ENCODE results near the gene ARSB. TPM values are rescaled to one million over a fixed set of nuclear protein-coding genes. Genes with fewer than 3 reads are reported as not detected.

The ARSB gene
- total and polyA plus RNA-seq, 2 donors (not counting 1 experiment from before 2014, with no cell fraction given): 4.6 to 9.8 TPM

DNA sequence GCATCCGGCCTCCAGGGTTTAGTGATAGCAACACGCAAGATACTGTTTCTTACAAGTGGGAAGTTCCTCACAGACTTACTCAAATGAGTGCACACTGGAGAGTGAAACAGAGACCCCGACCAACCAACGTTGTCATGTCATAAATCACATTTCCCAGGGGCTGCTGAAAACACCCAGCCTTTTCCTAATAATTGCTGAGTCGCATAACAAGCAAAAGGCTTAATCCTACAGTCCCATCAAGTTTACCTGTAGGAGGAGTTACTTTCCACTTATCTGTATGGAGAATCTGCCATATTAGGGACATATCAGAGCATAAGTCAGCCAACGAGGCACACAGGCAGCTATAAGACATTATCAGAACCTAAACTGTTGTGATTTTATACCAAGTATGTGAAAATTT, 180.1 kb downstream of the ARSB start:
- ChIA-PET POLR2A (interaction anchor here (1.0 kb wide), 1 partner anchor 12 kb away, joined by 6 read pairs; no protein-coding TSS in a partner anchor), CTCF (interaction anchor here (0.6 kb wide), 1 partner anchor 77 kb away, joined by 6 read pairs; no protein-coding TSS in a partner anchor)
- Histone ChIP-seq H2AFZ (ENCODE audit: insufficient read depth, low read depth, low read length, poor library complexity, severe bottlenecking) (no peak overlapping the region), H3K36me3 (replicated peaks in 1 of 2; ENCODE audit: control extremely low read depth in 1 of 2, control insufficient read depth in 1 of 2, extremely low read depth in 1 of 2, insufficient read depth in 2 of 2, low read length in 1 of 2) (no peaks in the 10 kb centered on the region), H3K27ac (ENCODE audit: low read length in 2 of 2) (no peak overlapping the region), H3K9ac (ENCODE audit: low read length) (no peak overlapping the region), H3K9me3 (ENCODE audit: control extremely low read depth in 1 of 3, control insufficient read depth in 2 of 3, insufficient read depth in 1 of 3, low read length in 2 of 3) (peaks cover 2 to 8% (median 4%) of the 10 kb centered on the region in 3 donors), H3K4me3 (ENCODE audit: control extremely low read depth in 1 of 5, extremely low read depth in 1 of 5, insufficient read depth in 1 of 5, low read depth in 2 of 5, low read length in 4 of 5) (no peak overlapping the region), H3K4me2 (replicated peaks; ENCODE audit: low read depth, low read length, poor library complexity, severe bottlenecking) (no peak overlapping the region), H4K20me1 (ENCODE audit: control insufficient read depth, insufficient read depth, low read length, poor library complexity, severe bottlenecking) (no peaks in the 10 kb centered on the region), H3K27me3 (replicated peaks in 1 of 4; ENCODE audit: control extremely low read depth in 1 of 4, control insufficient read depth in 3 of 4, insufficient read depth in 4 of 4, low read length in 3 of 4) (no peaks in the 10 kb centered on the region), H3K79me2 (ENCODE audit: control insufficient read depth, insufficient read depth, low read length) (no peaks in the 10 kb centered on the region), H3K4me1 (ENCODE audit: control insufficient read depth in 2 of 2, insufficient read depth in 2 of 2, low read length in 2 of 2) (no peaks in the 10 kb centered on the region)
- no peak overlapping the region for H3K27ac Mint-ChIP-seq
- intact Hi-C loops (cut with micrococcal nuclease): no loop called here
- DNase-seq (no peak), ATAC-seq (ENCODE audit: low read depth) (no peak)
- TF ChIP-seq EZH2 (IDR thresholded peaks at IDR 0.05; ENCODE audit: borderline replicate concordance, insufficient read depth, low read depth, low read length, poor library complexity, severe bottlenecking): no peak
- TF ChIP-seq, protein P1, sequence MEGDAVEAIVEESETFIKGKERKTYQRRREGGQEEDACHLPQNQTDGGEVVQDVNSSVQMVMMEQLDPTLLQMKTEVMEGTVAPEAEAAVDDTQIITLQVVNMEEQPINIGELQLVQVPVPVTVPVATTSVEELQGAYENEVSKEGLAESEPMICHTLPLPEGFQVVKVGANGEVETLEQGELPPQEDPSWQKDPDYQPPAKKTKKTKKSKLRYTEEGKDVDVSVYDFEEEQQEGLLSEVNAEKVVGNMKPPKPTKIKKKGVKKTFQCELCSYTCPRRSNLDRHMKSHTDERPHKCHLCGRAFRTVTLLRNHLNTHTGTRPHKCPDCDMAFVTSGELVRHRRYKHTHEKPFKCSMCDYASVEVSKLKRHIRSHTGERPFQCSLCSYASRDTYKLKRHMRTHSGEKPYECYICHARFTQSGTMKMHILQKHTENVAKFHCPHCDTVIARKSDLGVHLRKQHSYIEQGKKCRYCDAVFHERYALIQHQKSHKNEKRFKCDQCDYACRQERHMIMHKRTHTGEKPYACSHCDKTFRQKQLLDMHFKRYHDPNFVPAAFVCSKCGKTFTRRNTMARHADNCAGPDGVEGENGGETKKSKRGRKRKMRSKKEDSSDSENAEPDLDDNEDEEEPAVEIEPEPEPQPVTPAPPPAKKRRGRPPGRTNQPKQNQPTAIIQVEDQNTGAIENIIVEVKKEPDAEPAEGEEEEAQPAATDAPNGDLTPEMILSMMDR (IDR thresholded peaks at IDR 0.05): no peak
- H3K27me3 Mint-ChIP-seq: no peaks in the 10 kb centered on the region
- peaks cover 6% of the 10 kb centered on the region for H3K9me3 Mint-ChIP-seq (ENCODE audit: insufficient read depth)
- H3K4me3 Mint-ChIP-seq: no peak overlapping the region
- peaks cover 4% of the 10 kb centered on the region for H3K4me1 Mint-ChIP-seq
- WGBS (ENCODE audit: insufficient coverage): 100% methylated on average over 2 of the region's 6 CpGs

DNA sequence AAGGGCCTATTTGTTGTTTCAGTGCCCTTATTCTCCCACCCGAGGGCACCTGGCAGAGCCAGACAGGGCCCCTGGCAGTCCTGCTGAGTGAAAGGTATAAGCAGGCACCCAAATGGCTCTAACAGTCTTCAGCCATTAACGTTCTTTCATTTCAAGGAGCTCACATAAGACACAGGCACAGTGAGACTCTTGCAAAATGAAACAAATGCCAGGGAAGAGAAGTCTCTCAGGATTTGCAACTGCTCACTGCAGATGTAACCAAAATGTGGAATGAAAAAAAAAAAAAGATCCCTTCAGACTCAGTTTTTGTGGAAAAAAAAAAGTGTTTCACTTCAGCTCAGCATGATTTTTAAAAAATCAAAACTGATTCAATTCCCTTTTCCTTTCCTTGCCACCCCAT, 181.2 kb downstream of the ARSB start:
- Mint-ChIP-seq H3K9me3 (ENCODE audit: insufficient read depth) (peaks cover 6% of the 10 kb centered on the region), H3K4me3 (no peak overlapping the region), H3K27ac (no peak overlapping the region), H3K4me1 (peaks cover 9% of the 10 kb centered on the region), H3K27me3 (no peaks in the 10 kb centered on the region)
- Histone ChIP-seq H3K27me3 (replicated peaks in 1 of 4; ENCODE audit: control extremely low read depth in 1 of 4, control insufficient read depth in 3 of 4, insufficient read depth in 4 of 4, low read length in 3 of 4) (no peaks in the 10 kb centered on the region), H2AFZ (ENCODE audit: insufficient read depth, low read depth, low read length, poor library complexity, severe bottlenecking) (no peak overlapping the region), H3K27ac (ENCODE audit: low read length in 2 of 2) (no peak overlapping the region), H3K9ac (ENCODE audit: low read length) (no peak overlapping the region), H4K20me1 (ENCODE audit: control insufficient read depth, insufficient read depth, low read length, poor library complexity, severe bottlenecking) (no peaks in the 10 kb centered on the region), H3K36me3 (replicated peaks in 1 of 2; ENCODE audit: control extremely low read depth in 1 of 2, control insufficient read depth in 1 of 2, extremely low read depth in 1 of 2, insufficient read depth in 2 of 2, low read length in 1 of 2) (no peaks in the 10 kb centered on the region), H3K79me2 (ENCODE audit: control insufficient read depth, insufficient read depth, low read length) (no peaks in the 10 kb centered on the region), H3K4me3 (ENCODE audit: control extremely low read depth in 1 of 5, extremely low read depth in 1 of 5, insufficient read depth in 1 of 5, low read depth in 2 of 5, low read length in 4 of 5) (no peak overlapping the region), H3K4me1 (ENCODE audit: control insufficient read depth in 2 of 2, insufficient read depth in 2 of 2, low read length in 2 of 2) (no peaks in the 10 kb centered on the region), H3K9me3 (ENCODE audit: control extremely low read depth in 1 of 3, control insufficient read depth in 2 of 3, insufficient read depth in 1 of 3, low read length in 2 of 3) (peaks cover 2 to 8% (median 4%) of the 10 kb centered on the region in 3 donors), H3K4me2 (replicated peaks; ENCODE audit: low read depth, low read length, poor library complexity, severe bottlenecking) (no peak overlapping the region)
- ChIA-PET CTCF (no interaction called here), POLR2A (interaction anchor here (1.0 kb wide), 1 partner anchor 11 kb away, joined by 6 read pairs; no protein-coding TSS in a partner anchor)
- intact Hi-C loops (cut with micrococcal nuclease): no loop called here
- DNase-seq (no peak), ATAC-seq (ENCODE audit: low read depth) (no peak)
- no peak for TF ChIP-seq EZH2 (IDR thresholded peaks at IDR 0.05; ENCODE audit: borderline replicate concordance, insufficient read depth, low read depth, low read length, poor library complexity, severe bottlenecking)
- TF ChIP-seq, protein P1 (IDR thresholded peaks at IDR 0.05): no peak
- WGBS (ENCODE audit: insufficient coverage): 90% methylated on average over 2 of the region's 2 CpGs
